CD4-positive, alpha-beta T cell treated with Interleukin-1 beta for 1 hour (primary cell): ENCODE data around the gene SLC43A3.
"Not testable (repeated sequence)": the region's sequence is repeated elsewhere in the genome, so short reads cannot be mapped to it uniquely, and the experiment has no call there.

Source experiments
- DNase-seq, 2 donors: peaks; one replicate each; pipeline ENCODE4 v3.0.0-alpha.2; 2020 to 2022

SLC43A3 gene

DNA sequence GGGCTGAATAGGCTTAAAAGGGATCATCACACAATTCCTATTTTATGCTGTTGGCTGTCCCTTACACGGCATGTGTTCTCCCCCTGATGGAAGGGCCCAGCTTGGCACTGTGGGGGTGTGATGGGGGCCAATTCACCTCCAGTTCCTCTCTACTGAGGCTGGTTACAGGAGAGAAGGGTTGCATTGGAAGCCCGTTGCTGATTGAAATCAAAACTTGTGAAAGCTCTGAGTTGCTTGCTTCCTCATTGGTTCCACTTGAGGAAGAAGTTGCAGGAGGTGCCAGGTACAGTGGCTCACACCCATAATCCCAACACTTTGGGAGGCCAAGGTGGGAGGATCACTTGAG lies 23.1 kb downstream of the SLC43A3 start:
- no peak for DNase-seq

DNA sequence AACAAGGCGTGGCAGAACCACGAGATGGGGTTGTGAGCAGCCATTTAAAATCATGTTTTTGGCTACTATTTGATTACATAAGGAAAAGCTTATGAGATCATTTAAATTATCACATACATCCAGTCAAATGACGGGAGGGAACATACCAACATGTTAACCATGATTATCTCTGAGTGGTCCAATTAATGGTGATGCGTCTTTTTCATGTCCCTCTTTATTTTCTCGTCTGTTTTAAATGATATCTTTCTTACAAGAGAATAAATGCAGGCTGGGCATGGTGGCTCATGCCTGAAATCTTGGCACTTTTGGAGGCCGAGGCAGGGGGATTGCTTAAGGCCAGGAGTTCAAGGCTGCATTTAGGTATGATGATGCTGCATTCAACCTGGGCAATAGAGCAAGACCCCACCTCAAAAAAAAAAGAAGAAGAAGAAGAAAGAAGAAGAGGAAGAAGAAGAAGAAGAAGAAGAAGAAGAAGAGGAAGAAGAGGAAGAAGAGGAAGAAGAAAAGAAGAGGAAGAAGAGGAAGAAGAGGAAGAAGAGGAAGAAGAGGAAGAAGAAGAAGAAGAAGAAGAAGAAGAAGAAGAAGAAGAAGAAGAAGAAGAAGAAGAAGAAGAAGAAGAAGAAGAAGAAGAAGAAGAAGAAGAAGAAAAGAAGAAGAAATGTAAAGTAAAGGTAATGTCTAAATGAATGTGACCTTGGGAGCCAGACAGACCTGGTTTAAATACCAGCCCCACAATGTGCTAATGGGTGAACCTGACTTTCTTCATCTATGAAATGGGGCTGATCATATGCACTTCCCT lies 23.7 kb downstream of the SLC43A3 start:
- DNase-seq, result not testable (repeated sequence)

DNA sequence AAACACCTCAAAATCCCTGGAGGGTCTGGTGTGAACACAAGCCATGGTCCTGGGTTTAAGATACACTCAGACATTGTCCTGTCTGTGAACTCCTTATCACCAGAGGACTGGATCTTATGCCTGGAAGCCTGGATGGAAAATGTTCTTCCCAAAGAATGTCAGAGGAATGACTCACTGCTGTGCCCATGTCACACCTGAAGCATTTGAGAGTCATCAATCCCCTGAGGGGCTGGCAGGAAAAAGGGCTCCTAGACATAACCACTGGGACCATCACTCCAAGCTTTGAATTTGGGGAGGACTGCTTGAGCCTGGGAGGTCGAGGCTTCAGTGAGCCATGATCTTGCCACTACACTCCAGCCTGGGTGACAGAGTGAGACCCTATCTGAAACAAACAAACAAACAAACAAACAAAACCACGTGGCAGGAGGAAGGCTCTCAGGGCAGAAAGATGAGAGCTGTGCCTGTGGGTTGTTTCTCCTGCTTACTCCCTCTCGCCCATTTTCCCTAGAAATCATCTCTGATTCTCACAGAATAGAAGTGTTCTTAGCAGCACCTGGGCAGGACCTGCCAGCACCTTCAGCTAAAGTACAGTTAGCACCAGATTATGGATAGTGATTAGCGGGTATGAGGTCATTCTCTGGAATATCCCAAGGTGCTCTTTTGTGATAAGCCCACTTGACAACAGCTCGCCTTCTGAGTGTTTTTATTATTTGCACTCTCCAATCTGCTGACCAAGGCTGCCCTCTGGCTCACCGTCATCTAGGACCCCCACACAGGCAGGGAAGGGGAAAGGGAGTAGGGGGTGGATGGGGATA lies 24.5 kb downstream of the SLC43A3 start:
- DNase-seq, result no peak

DNA sequence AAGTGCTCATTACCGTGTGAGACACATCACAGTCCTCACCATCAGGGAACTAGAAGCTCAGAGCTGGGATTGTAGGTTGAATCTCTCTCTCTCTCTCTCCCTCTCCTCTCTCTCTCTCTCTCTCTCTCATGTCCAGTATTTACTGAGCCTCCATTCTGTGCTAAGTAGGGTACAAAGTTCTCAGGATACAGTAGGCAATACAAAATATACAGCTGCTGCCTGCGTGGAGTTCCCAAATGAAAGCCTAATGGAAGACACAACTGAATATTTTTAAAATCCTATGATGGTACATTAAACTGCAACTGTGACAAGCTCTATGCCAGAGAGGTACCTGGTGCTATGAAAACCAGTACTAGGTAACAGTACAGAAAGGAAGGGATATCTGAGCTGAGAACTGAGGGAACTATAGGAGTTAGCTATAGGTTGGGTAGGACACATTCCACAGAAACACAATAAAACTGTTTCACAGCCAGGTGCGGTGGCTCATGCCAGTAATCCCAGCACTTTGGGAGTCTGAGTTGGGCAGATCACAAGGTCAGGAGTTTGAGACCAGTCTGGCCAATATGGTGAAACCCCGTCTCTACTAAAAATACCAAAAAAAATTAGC lies 26.8 kb downstream of the SLC43A3 start:
- DNase-seq, result no peak

DNA sequence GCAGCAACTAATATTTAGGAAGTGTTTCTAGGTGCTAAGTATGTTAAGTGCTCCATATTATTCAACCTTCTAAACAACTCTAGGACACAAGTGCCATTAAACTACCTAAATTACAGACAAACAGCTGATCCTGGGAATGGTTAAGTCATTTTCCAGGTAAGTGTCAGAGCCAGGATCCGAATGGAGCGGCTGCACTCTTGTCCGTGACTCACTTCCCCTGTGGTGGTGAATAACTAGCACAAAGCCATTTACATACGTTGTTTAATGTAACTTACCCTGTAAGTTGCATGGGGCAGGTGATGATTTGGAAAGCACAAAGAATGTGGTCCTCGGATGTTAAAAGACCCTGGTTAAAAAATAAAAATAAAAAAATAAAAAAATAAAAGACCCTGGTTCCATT lies 27.7 kb downstream of the SLC43A3 start:
- DNase-seq, result no peak

DNA sequence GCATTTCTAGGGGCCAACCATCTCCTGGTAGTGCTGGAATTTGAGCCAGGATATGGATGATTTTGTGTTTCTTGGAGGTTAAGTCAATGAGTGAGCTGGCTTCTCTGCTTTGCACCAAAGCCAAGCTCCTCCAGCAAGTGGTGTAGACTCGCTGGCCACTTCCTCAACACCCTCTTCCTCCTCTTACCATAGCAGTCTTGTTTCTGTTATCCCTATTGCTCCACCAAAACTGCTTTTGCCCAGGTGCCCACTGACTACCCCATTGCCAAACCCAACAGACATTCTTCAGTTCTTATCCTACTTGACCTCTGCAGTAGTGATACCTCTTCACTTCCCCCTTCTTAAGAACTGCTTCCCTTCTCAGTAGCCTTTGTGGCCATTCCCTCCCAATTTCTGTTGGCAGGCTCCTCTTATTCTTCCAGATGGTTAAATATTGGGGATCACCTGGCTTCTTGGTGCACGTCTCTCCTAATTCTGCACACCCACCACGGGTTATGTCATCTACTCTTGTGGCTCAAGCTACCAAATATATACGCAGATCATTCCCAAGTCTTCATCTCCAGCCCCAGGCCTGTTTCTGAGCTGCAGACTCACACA lies 29.4 kb downstream of the SLC43A3 start:
- no peak for DNase-seq

DNA sequence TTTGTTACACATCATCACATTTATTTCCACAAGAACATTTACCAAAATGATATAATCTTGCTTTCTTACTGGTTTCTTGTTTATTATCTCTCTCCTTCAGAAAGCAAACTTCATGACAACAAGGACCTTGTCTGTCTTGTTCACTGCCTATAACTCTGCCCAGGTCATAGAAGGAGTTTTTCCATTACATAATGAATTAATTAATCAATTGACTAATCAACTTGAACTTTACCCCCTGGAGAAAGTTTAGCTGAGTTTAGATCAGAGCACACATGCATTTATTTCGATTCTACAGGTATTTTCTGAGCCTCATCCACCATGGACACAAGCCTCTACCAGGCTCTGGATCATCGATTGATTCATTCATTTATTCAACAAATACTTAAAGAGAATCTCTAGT lies 30.2 kb downstream of the SLC43A3 start:
- DNase-seq, result no peak

DNA sequence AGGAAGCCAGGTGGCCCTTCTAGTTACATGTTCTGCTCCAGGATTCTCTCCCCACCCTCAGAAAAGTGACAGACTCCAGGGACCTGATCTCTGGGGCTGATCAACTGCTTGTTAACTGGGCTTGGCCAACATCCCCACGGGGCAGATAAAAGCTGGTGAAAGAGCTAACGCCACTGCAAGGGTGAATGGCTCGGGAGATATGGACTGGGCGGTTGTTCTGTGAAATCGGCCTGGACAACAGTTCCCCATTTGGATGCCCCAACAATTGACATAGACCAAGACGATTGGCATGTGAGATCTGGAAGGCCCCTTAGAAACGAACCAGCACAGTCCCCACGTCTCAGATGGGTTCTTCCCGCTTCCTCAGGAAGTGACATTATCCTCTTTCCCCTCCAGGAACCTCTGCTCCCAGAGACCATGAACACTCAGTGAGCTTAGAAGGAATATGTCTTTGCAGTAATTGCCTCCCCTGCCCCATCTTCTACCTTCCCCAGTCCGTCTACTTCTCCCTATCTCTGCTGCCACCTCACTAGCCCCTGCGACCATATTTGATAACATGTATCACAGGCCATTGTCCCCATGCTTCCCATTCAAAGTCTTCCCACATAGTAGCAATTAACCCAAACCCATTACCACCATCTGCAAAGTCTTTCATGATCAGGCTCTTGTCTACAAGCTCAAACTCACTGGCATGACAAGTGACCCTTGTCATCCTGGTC lies 30.9 kb downstream of the SLC43A3 start:
- DNase-seq, result no peak

DNA sequence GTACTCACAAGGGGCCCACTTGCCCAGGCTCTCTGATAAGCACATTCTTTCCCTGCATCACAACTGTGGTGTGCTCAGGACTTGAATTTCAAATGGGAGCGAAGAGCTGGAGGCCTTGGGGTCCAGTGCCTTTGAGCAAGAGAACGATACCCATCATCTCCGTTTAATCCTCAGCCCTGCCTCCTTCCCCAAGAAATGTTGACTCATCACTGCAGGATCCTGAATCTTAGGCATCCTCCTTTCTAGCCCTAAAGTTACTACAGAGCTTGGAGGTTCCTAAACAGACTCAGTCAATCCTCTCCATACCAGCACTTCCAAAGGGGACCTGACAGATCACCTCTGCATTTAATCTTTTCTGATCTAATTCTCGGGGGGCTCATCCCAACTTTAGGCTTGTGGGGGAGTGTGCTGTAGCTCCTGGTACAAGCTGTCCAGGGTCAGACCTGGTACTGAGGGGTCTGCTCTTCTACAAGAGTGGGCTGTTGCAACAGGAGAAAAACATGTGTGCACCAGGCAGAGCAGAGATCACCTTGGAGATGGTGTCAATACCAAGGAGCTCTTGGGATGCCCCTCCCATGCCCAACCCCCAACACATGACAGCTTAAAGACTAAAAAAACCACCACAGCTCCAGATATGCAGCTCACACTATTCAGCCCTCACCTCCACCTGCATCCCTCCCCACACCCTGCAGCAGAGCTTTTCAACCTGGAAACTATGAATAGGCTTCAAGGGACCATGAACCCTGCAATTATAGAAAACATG lies 32.5 kb downstream of the SLC43A3 start:
- no peak for DNase-seq

DNA sequence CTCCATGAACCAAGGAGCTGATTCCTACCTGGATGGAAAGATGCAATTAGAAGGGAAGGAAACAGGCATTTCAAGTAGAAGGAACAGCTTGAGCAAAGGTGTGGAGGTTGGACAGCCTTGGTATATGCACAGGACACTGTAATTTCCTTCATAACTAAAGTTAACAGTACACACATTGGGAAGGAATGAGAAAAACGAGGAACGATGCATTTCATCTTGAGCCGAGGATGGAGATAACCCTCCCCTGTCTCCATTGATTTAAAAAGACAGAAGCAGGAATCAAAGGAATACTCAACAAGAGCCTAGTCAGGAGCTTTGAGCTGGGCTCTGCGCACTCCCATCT lies 34.2 kb downstream of the SLC43A3 start:
- no peak for DNase-seq

DNA sequence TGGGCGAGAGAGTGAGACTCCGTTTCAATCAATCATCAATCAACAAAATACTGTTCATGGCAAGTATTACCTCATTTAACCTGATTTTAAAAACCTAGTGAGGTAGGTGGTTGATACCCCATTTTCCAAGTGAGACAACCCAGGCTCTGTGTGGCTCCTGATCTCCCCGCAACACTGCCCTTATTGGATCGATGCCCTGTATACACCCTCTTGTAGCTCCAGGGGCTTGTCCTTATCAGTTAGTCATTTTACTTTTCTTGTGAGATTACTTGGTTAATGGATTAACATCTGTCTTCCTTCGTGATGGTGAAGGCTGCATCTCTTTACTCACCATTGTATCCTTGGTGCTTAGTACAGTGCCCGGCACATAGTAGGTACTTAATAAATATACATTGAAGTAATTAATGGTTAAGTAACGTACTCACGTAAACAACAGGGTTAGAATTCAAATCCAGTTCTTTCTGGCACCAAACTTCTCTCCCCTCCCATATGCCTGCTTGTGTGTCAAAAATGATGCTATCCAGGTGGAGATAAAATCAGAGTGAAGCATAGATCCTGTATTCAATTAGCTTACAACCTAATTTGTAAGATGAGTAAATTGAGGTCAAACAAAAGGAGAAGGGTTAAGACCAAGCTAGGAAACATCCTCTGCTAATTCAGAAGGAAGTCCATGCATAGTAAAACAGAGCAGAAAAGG lies 34.7 kb downstream of the SLC43A3 start:
- no peak for DNase-seq

DNA sequence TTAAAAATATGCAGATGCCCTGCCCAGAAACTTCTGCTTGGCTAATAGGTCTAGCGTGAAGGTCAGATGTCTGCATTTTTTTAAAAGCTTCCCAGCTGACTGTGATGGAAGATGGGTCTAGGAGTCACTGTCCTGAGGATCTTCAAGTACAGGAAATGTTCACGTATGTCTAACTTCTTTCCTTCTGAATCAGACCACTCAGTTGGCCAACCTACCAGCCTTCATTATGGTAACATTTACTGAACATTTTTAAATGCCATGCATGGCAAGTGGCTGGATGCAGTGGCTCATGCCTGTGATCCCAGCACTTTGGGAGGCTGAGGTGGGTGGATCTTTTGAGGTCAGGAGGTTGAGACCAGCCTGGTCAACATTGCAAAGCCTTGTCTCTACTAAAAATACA lies 35.4 kb downstream of the SLC43A3 start:
- DNase-seq, result no peak

DNA sequence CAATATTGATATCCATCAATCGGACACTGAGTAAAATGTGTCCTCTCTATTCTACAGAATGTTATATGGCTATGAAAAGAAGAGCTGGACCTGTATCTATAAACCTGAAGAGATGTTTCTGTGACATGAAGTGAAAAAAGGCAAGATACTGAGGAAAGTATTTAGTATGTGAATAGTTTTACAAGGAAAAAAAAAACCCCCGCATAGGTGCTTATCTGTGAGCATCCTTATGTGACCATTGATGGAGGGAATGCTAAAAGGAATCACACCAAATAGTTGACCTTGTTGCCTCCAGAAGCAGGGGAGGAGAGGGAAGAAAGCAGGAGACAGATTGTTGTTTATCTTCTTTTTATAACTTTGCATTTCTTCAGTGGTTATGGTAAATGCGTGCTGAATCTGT lies 35.8 kb downstream of the SLC43A3 start:
- no peak for DNase-seq

DNA sequence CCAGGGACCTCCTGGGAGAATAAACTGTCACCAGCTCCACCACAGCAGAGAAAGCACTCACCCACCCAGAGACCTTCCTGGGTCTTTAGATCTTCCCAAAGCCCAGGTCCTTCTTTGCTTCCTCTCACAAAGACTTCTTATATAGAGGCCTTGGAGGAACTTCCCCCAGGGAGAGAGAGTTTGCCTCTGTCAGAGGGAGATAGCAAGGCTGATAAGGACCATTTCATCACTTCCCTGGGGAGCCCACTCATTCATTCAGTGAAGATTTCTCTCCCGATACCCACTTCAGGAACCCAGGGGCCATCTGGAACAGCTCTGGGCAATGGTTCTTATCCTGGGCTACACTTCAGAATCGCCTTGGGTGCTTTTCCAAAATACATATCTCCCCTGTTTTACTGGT lies 36.4 kb downstream of the SLC43A3 start, which contains the start of gene PRG2:
Gene PRG2 (minus strand): TSS at position 116 of the 400 bp plus-strand sequence. CDS start 706 bp downstream, outside the sequence.
- DNase-seq, result no peak

DNA sequence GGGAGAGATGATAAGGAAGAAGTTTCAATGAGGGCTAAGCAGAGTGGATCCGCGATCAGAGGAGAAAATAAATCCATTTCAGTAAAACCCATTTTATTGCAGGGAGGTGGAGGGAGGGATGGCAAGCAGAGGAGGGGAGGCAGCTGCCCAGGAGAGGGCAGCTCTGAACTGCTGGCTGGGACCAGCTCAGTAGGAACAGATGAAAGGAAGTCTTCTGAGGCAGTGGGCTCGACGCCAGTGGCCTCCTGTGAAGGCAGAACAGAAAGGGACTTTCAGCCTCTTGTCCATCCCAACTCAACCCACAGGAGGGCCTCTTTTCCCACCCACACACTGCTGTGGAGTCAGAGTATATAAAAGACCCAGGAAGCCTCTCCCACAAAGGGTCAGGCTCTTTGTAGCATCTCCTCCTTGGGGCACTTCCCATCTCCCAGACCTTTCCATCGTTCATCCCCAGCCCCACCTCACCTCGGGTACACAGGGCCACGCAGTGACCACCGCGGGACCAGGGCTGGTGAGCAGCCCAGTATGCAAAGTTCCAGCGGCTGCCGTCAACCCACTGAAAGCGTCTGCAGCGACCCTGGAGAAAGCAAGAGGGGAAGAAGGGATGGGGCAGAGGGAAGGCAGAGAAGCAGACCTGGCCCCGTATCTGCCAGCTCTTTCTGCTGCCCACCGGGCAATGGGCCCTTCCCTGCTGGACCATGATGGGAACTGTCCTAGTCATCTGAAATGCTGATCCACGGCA lies 39.5 kb downstream of the SLC43A3 start:
- DNase-seq, result no peak

DNA sequence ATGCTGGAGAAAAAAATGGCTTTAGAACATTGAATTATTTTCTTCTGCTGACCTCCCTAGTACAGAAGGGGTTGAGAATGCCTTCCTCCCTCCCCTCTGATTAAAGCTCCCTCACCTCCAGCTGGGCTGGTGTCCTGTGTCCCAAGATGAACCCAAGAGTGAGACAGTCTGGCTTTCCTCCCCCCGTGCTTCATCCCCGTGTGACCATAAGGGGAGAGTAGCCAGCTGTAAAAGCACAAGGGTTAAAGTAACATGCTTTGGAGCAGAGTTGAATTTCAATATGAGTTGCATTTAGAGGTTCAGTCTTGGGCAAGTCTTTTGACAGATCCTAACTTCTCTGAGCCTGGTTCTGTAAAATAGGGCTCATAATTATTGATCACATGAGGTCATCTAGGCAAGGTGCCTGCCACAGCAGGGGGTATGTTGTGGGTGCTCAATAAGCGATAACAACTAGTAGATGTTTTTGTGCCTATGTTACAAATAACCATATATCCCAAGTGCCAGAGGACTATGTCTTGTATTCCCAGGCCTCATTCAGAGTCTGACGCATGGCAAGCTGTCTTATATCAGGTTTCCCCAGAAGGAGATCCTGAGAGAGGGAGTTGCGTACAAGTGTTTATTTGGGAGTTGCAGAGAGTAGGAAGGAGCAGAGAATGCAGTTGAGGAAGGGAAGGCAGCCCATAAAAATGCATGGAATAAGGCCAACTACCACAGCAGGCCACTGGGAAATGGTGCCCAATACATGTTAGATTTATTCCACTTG lies 40.6 kb downstream of the SLC43A3 start:
- DNase-seq, result no peak

DNA sequence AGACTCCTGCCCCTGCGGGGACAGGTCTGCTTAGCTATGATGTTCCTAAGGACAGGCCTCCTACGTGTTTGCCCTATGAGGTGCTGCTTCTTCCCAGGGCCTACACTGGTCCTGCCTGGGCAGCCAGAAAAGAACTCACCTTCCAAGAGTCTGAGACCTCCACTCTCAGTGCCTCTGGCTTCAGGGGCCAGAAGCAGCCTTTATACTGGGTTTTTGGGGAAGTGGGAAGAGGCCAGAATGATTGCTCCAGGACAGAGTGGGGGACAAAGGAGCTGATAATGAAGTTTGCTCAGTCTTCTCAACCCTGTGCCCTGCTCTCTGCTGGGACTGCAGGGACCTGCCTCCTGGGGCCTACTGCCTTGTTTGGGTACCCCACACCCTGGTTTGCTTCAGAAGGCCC lies 45.9 kb downstream of the SLC43A3 start, which contains the start of gene PRG3:
Gene PRG3 (minus strand): TSS at position 176 of the 400 bp plus-strand sequence. CDS start 442 bp downstream, outside the sequence.
- no peak for DNase-seq

DNA sequence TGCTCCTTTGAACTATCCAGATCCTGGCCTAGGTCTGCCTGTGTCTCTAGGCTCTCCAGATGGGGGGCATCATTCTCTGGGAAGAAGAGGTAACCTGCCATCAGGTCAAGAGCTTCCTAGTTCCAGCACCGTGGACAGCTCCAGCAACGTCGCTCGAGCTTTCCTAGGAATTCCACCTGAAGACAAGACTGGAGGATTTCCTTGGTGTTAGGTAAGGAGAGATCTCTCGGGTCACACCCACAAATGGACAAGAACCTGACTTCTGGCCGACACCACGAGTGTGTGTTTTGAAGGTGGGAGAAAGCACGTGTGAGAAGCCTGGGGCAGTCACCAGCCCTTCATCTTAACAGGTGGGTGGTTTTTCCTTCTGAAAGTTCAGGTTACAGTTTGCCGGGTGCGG lies 47.2 kb downstream of the SLC43A3 start:
- no peak for DNase-seq

DNA sequence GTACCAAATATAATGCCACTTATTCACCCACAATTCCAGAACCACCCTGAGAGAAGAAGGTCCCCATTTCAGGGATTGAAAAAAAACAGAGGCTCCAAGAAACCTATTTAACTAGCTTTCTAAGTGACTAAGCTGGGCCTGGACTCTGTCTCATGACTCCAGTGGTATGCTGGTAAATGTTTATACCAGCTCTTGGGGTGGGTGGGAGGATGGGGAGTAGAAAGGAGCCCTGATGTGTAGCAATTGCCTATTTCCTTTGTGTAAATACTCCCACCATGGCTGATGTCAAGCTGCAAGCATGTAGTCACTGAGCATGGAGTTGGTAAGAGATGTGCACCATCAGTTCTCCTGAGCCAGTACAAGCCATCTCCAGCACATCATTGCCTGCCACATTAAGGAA lies 48.7 kb downstream of the SLC43A3 start:
- DNase-seq, result no peak

DNA sequence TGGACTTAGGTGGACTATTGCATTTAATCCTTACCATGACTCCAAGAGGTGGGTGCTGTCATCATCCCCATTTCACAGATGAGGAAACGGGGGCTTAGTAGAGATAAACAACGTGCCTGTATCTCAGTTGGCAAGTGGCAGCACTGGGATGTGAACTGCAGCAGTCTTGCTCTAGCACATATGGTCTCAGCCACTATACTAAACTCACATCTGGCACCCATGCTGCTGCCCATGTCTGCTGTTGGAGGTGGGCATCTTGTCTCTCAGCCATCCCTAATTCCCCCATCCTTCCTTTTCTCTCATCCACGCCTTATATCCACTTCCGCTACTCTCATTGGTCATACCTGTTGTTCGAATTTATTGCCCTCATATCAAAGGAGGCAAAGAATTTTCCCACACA lies 49.8 kb downstream of the SLC43A3 start:
- no peak for DNase-seq
